SK-N-SH treated with all-trans-retinoic acid at 6 μM for 48 hours (cell line): ENCODE measurements around the gene TIAM2.

Experiments
- ATAC-seq: fragments of 200-7000 bp; cut with Tn5 transposase; 3 replicates; pipeline ENCODE4 v1.9.1; 2020; ENCODE audit warnings: mild to moderate bottlenecking, moderate library complexity
- ARNTL ChIP-seq: fragments of 450-650 bp; formaldehyde crosslinking; IDR thresholded peaks from 2 replicates; pipeline ENCODE4 v1.5.0; 2020; ENCODE audit warnings: low read depth, mild to moderate bottlenecking, moderate library complexity, borderline replicate concordance
- BACH2 ChIP-seq: fragments of 250-450 bp; sonication (Bioruptor Pico); IDR thresholded peaks from 2 replicates; pipeline ENCODE4 v1.9.0; 2021; ENCODE audit warnings: mild to moderate bottlenecking, borderline replicate concordance
- CREB5 ChIP-seq: fragments of 250-450 bp; sonication (Bioruptor Pico); IDR thresholded peaks from 2 replicates; pipeline ENCODE4 v1.5.1; 2020; ENCODE audit warnings: low read depth, mild to moderate bottlenecking, moderate library complexity
- CSDC2 ChIP-seq: fragments of 250-450 bp; sonication (Bioruptor Pico); IDR thresholded peaks from 2 replicates; pipeline ENCODE4 v1.5.0; 2020; ENCODE audit warnings: mild to moderate bottlenecking, moderate library complexity
- CSRNP3 ChIP-seq: fragments of 250-450 bp; sonication (Bioruptor Pico); IDR thresholded peaks from 2 replicates; pipeline ENCODE4 v1.5.1; 2021; ENCODE audit warnings: mild to moderate bottlenecking, moderate library complexity
- ESRRG ChIP-seq: fragments of 250-450 bp; sonication (Bioruptor Pico); IDR thresholded peaks from 2 replicates; pipeline ENCODE4 v1.6.1; 2021; ENCODE audit warnings: mild to moderate bottlenecking
- GLIS3 ChIP-seq: fragments of 250-450 bp; sonication (Bioruptor Pico); IDR thresholded peaks from 2 replicates; pipeline ENCODE4 v1.5.0; 2020; ENCODE audit warnings: mild to moderate bottlenecking, moderate library complexity
- ISL1 ChIP-seq: fragments of 250-450 bp; sonication (Bioruptor Pico); IDR thresholded peaks from 2 replicates; pipeline ENCODE4 v2.1.2; 2022; ENCODE audit warnings: mild to moderate bottlenecking, moderate library complexity
- OSR1 ChIP-seq: fragments of 250-450 bp; sonication (Bioruptor Pico); IDR thresholded peaks from 2 replicates; pipeline ENCODE4 v1.8.0; 2022; ENCODE audit warnings: moderate library complexity, mild to moderate bottlenecking, inconsistent platforms
- POU6F1 ChIP-seq: fragments of 250-450 bp; sonication (Bioruptor Pico); IDR thresholded peaks from 2 replicates; pipeline ENCODE4 v1.8.0; 2021; ENCODE audit warnings: low read depth, mild to moderate bottlenecking, moderate library complexity, borderline replicate concordance
- PPARA ChIP-seq: fragments of 250-450 bp; sonication (Bioruptor Pico); IDR thresholded peaks from 2 replicates; pipeline ENCODE4 v1.5.0; 2020; ENCODE audit warnings: mild to moderate bottlenecking, borderline replicate concordance
- RARB ChIP-seq: fragments of 250-450 bp; sonication (Bioruptor Pico); IDR thresholded peaks from 2 replicates; pipeline ENCODE4 v1.8.0; 2021; ENCODE audit warnings: mild to moderate bottlenecking, moderate library complexity
- SNAI2 ChIP-seq: fragments of 250-450 bp; sonication (Bioruptor Pico); IDR thresholded peaks from 2 replicates; pipeline ENCODE4 v1.5.0; 2020; ENCODE audit warnings: mild to moderate bottlenecking, moderate library complexity
- TCF4 ChIP-seq: fragments of 250-450 bp; sonication (Bioruptor Pico); IDR thresholded peaks from 2 replicates; pipeline ENCODE4 v1.8.0; 2021; ENCODE audit warnings: mild to moderate bottlenecking, moderate library complexity, borderline replicate concordance
- TOX ChIP-seq: fragments of 250-450 bp; sonication (Bioruptor Pico); IDR thresholded peaks from 2 replicates; pipeline ENCODE4 v1.8.0; 2021; ENCODE audit warnings: mild to moderate bottlenecking, moderate library complexity, borderline replicate concordance
- TSHZ2 ChIP-seq: fragments of 250-450 bp; sonication (Bioruptor Pico); IDR thresholded peaks from 2 replicates; pipeline ENCODE4 v1.5.0; 2020; ENCODE audit warnings: mild to moderate bottlenecking, moderate library complexity
- ZC3H10 ChIP-seq: fragments of 250-450 bp; sonication (Bioruptor Pico); IDR thresholded peaks from 2 replicates; pipeline ENCODE4 v1.5.1; 2021; ENCODE audit warnings: mild to moderate bottlenecking, moderate library complexity
- ZFP3 ChIP-seq: fragments of 250-450 bp; sonication (Bioruptor Pico); IDR thresholded peaks from 2 replicates; pipeline ENCODE4 v1.5.0; 2020; ENCODE audit warnings: mild to moderate bottlenecking, moderate library complexity
- ZFP30 ChIP-seq: fragments of 450-650 bp; formaldehyde crosslinking; IDR thresholded peaks from 2 replicates; pipeline ENCODE4 v1.5.0; 2022; ENCODE audit warnings: mild to moderate bottlenecking, moderate library complexity
- ZNF565 ChIP-seq: fragments of 450-650 bp; formaldehyde crosslinking; conservative IDR thresholded peaks from 2 replicates; pipeline ENCODE4 v1.5.0; 2020; ENCODE audit warnings: low read depth, mild to moderate bottlenecking, moderate library complexity
- ZNF70 ChIP-seq: fragments of 450-650 bp; formaldehyde crosslinking; IDR thresholded peaks from 2 replicates; pipeline ENCODE4 v1.5.0; 2020; ENCODE audit warnings: mild to moderate bottlenecking, moderate library complexity
- ZNF8 ChIP-seq: fragments of 450-650 bp; formaldehyde crosslinking; IDR thresholded peaks from 2 replicates; pipeline ENCODE4 v1.5.0; 2020; ENCODE audit warnings: mild to moderate bottlenecking, moderate library complexity

The TIAM2 gene

GRCh38 chr6:154960299-154960843 lies 34.7 kb upstream of the TIAM2 start:
- TF ChIP-seq ISL1 (CRISPR knock-in tag) (no peak), RARB (CRISPR knock-in tag) (no peak), GLIS3 (CRISPR knock-in tag) (no peak), ZNF565 (no peak), ZFP3 (CRISPR knock-in tag) (no peak), POU6F1 (no peak), SNAI2 (CRISPR knock-in tag) (no peak), ZNF8 (CRISPR knock-in tag) (no peak), OSR1 (CRISPR knock-in tag) (no peak), TSHZ2 (CRISPR knock-in tag) (no peak), TOX (CRISPR knock-in tag) (no peak), CSRNP3 (CRISPR knock-in tag) (no peak), ZC3H10 (no peak), BACH2 (no peak), PPARA (CRISPR knock-in tag) (no peak), CSDC2 (CRISPR knock-in tag) (no peak), ZNF70 (CRISPR knock-in tag) (no peak), ZFP30 (CRISPR knock-in tag) (no peak), ESRRG (CRISPR knock-in tag) (no peak), ARNTL (CRISPR knock-in tag) (no peak)
- TF ChIP-seq, all 23 proteins: peak for 0
- peak; percentile 44; the same call in 2 of the 3 replicates for ATAC-seq

GRCh38 chr6:154960854-154961530 lies 34.1 kb upstream of the TIAM2 start:
- TF ChIP-seq ISL1 (CRISPR knock-in tag) = no peak
- no peak for TF ChIP-seq TSHZ2 (CRISPR knock-in tag)
- TF ChIP-seq OSR1 (CRISPR knock-in tag) = no peak
- TF ChIP-seq TCF4 (CRISPR knock-in tag) = no peak
- no peak for TF ChIP-seq RARB (CRISPR knock-in tag)
- no peak for TF ChIP-seq TOX (CRISPR knock-in tag)
- TF ChIP-seq ZFP30 (CRISPR knock-in tag) = no peak
- no peak for TF ChIP-seq SNAI2 (CRISPR knock-in tag)
- no peak for TF ChIP-seq ZNF8 (CRISPR knock-in tag)
- TF ChIP-seq ZNF565 = no peak
- no peak for TF ChIP-seq ARNTL (CRISPR knock-in tag)
- TF ChIP-seq CREB5 (CRISPR knock-in tag) = no peak
- TF ChIP-seq ESRRG (CRISPR knock-in tag) = no peak
- TF ChIP-seq, all 23 proteins: peak for 0
- ATAC-seq = peak; percentile 31; the same call in 2 of the 3 replicates
